OCI-LY7 (cell line): ENCODE measurements around the gene SLC29A3.

ENCODE experiments used
- CTCF ChIP-seq: fragments of 200-600 bp; sonication (generic); conservative IDR thresholded peaks from 2 replicates; pipeline ENCODE4 v1.5.1; 2014; ENCODE audit warnings: mild to moderate bottlenecking, antibody characterized with exemption, low read length, moderate library complexity, mixed read lengths
- EZH2phosphoT487 ChIP-seq: fragments of 200-600 bp; sonication (generic); IDR thresholded peaks from 2 replicates; pipeline ENCODE4 v1.6.1; 2018; ENCODE audit warnings: low read depth, borderline replicate concordance, mild to moderate bottlenecking, mixed run types, antibody characterized with exemption, low read length, moderate library complexity, mixed read lengths

- TF ChIP-seq CTCF = no peak
- no peak for TF ChIP-seq EZH2phosphoT487
These were observed 5.7 kb downstream of the SLC29A3 start for GRCh38 chr10:71324743-71325142.
